ENCODE measurements around the gene ADAMTSL5. TPM values are rescaled to one million over a fixed set of nuclear protein-coding genes. Genes with fewer than 3 reads are reported as not detected.
A peak's percentile ranks its signal among the peaks of the same experiment; 100 is the strongest.

Gene ADAMTSL5
- total and polyA plus RNA-seq, 9 of the 15 experiments (the other 6 are each of a cell fraction or from before 2014, with no cell fraction given): 1.0 to 11.6 (median 4.1) TPM

DNA sequence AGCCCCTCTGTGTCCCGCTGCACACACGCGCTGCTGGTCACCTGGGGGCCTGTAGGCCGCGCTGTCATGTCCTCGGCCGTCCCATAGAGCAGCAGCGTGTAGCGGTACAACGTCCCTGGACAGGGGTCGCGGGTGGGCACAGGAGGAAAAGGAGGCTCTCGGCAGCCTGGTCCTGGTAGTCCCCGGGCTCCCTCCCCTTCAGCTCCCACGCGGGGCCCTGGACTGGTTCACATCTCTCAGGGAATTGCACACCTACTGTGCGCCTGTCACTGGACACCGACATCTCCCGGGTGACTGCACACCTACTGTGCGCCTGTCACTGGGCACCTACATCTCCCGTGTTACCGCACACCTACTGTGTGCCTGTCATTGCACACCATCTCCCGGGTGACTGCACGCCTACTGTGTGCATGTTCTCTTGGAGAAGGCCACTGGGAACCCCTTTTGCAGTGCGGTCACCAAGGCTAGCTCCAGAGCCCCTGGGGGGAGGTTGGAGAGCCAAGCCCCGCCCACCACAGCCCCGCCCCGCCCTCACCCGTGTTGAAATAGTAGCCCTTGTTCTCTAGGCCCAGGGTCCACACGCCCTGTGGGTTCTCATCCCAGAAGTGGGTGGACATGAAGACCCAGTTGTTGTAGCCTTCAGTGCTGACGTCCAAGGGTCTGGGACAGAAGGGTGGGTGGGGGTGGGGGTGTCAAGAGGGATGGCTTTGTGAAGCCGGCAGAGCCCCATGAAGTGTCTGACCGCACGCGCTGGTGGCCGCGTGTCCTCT lies 30.3 kb downstream of the ADAMTSL5 start (continued):
- peak; percentile 50 for TF ChIP-seq ZNF280A (IDR thresholded peaks at IDR 0.05; ENCODE audit: low read depth, partially characterized antibody)
- no peak for TF ChIP-seq PRDM10 (IDR thresholded peaks at IDR 0.05; ENCODE audit: partially characterized antibody)
- TF ChIP-seq, protein P1, sequence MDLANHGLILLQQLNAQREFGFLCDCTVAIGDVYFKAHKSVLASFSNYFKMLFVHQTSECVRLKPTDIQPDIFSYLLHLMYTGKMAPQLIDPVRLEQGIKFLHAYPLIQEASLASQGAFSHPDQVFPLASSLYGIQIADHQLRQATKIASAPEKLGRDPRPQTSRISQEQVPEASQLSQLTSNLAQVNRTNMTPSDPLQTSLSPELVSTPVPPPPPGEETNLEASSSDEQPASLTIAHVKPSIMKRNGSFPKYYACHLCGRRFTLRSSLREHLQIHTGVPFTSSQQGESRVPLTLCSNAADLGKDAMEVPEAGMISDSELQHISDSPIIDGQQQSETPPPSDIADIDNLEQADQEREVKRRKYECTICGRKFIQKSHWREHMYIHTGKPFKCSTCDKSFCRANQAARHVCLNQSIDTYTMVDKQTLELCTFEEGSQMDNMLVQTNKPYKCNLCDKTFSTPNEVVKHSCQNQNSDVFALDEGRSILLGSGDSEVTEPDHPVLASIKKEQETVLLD (IDR thresholded peaks at IDR 0.05): peak; percentile 33; the same call in 1 of the 2 replicates
- no peak for TF ChIP-seq TEAD1 (CRISPR knock-in tag; IDR thresholded peaks at IDR 0.05)
- TF ChIP-seq SP1 (CRISPR knock-in tag; IDR thresholded peaks at IDR 0.05): 0 out of 2 replicates have a peak, but pooled peaks have one; percentile 53
- TF ChIP-seq DMBX1 (CRISPR knock-in tag; IDR thresholded peaks at IDR 0.05; ENCODE audit: borderline replicate concordance): no peak
- TF ChIP-seq ZKSCAN1 (IDR thresholded peaks at IDR 0.05; ENCODE audit: low read depth, low read length): peak; percentile 100
- TF ChIP-seq ZNF41 (CRISPR knock-in tag; conservative IDR thresholded peaks at IDR 0.05): no peak
- no peak for TF ChIP-seq ZC3H4 (CRISPR knock-in tag; IDR thresholded peaks at IDR 0.05; ENCODE audit: borderline replicate concordance)
- TF ChIP-seq, protein P2, sequence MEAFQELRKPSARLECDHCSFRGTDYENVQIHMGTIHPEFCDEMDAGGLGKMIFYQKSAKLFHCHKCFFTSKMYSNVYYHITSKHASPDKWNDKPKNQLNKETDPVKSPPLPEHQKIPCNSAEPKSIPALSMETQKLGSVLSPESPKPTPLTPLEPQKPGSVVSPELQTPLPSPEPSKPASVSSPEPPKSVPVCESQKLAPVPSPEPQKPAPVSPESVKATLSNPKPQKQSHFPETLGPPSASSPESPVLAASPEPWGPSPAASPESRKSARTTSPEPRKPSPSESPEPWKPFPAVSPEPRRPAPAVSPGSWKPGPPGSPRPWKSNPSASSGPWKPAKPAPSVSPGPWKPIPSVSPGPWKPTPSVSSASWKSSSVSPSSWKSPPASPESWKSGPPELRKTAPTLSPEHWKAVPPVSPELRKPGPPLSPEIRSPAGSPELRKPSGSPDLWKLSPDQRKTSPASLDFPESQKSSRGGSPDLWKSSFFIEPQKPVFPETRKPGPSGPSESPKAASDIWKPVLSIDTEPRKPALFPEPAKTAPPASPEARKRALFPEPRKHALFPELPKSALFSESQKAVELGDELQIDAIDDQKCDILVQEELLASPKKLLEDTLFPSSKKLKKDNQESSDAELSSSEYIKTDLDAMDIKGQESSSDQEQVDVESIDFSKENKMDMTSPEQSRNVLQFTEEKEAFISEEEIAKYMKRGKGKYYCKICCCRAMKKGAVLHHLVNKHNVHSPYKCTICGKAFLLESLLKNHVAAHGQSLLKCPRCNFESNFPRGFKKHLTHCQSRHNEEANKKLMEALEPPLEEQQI (IDR thresholded peaks at IDR 0.05): no peak
- no peak for TF ChIP-seq CEBPZ (IDR thresholded peaks at IDR 0.05; ENCODE audit: borderline replicate concordance, low read depth, low read length)
- TF ChIP-seq BCOR (IDR thresholded peaks at IDR 0.05): peak; percentile 25; the same call in 1 of the 2 replicates
- TF ChIP-seq SMC3 (conservative IDR thresholded peaks at IDR 0.05; ENCODE audit: insufficient read depth, low read depth, low read length): no peak
